NCI-H2029 treated with DMSO at 0.1 percent for 48 hours (cell line): ENCODE measurements around the gene PI4KA.
A peak's percentile ranks its signal among the peaks of the same experiment; 100 is the strongest.
"Not testable (repeated sequence)": the region's sequence is repeated elsewhere in the genome, so short reads cannot be mapped to it uniquely, and the experiment has no call there.

Experiments
- DNase-seq: peaks from one replicate; lab custom pipeline; 2025; lab: John Stamatoyannopoulos, UW

The PI4KA gene

DNA sequence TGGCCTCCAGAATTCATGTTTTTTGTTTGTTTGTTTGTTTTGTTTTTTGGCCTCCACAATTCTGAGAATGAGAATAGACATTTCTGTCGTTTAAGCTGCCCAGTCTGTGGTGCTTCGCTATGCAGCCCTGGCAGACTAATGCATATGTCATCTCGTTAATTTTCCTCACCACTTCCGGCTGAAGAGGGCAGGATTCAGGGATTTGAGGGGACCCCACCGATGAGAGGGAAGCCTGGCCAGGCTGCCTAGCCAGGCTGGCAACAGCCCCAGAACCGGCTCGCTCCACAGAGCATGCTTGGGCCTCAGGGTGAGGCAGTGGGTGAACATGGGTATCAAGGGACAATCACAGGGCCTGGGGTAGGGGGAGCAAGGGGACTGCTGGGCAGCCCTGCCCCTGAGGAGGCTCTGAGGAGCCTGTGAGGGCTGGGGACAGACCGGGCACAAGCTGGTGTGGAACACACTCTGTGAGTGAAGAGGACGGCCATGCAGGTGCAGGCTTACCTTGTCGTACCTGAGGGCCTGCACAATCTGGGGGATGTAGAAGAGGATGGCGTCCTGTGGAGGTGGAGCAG is 132.5 kb downstream of the PI4KA start:
- no peak for DNase-seq

DNA sequence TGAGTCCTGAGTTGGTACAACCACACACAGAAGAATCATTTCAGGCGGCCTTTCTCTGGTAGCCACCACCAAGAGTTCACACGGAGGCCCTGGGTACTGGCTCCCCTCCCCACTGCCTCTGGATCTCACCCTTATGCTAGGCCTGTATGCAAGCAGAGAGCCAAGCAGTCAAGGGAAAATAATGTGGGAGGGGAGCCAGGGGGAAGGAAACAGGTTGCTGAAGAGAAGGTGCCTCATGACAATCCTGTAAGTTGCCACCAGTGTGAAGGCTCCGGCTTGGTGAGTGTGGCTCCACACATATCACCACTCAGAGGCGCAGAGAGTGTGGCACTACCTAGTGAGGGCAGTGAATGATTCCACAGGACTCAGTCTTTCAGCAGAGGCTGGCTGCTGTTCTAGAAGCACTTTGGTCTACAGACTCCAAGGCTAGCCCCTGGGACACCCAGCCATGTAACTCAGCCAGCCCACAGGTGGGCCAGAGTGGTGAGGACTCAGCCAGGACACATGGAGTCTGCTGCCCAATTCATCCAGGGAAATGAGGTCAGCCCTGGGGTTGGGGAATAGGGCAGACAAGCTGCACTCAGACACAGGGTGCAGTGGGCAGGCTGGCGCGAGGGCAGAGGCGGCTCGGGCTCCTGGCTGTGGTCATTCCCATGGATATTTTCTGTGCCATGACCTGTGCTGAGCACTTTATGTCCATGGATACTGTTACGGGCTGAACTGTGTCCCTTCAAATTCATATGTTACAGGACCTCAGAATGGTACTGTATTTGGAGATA is 133.7 kb downstream of the PI4KA start:
- DNase-seq: no peak

DNA sequence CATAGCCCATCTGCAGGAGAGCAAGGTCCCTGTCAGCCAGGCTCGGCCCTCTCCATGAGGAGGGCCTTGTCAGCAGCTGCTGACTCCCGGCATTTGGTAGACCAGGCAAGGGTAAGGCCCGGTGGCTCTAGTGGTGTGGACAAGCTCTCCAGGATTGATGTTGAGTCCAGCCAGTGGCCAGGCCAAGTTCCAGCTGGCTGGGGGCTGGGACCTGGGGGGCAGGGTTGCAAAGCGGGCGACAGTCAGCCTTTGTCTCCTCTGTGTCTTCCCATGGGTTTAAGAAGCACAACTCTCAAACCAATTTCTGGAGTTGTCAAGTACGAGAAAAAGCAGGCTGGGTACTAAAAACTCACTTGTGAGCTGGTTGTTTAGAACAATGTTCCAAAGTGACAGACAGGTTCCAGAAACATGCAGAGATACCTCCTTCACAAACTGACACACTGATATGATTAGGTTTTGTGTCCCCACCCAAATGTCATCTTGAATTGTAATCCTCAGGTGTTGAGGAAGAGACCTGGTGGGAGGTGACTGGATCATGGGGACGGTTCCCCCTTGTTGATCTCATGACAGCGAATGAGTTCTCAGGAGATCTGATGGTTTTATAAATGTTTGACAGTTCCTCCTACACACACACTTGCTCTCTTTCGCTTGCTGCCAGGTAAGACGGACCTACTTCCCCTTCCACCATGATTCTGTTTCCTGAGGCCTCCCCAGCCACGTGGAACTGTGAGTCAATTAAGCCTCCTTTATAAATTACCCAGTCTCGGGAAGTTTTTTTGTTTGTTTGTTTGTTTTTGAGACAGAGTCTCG is 137.0 kb downstream of the PI4KA start:
- DNase-seq: no peak

- DNase-seq: no peak
Observed at GRCh38 chr22:20720692-20721408, 137.8 kb downstream of the PI4KA start.

GRCh38 chr22:20718727-20719126 is 139.9 kb downstream of the PI4KA start:
- not testable (repeated sequence) for DNase-seq

DNA sequence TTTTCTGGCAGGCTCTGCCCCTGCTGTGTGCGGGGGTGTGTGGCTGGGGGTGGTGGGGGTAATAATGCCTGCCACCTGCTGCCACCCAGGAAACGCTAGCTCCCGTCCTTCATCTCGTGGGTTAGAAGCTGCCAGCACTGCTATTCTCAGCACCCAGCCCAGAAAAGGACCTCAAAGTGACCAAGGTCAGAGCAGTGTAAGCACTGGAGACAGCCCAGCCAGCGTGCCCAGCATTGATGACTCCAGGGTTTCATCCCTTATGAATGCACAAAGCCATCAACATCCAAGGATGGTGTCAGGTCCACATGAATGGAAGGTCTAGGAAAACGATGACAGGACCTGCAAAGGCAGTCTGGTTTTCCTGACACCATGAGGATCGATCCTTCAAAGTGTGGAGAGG is 140.6 kb downstream of the PI4KA start:
- not testable (repeated sequence) for DNase-seq

DNA sequence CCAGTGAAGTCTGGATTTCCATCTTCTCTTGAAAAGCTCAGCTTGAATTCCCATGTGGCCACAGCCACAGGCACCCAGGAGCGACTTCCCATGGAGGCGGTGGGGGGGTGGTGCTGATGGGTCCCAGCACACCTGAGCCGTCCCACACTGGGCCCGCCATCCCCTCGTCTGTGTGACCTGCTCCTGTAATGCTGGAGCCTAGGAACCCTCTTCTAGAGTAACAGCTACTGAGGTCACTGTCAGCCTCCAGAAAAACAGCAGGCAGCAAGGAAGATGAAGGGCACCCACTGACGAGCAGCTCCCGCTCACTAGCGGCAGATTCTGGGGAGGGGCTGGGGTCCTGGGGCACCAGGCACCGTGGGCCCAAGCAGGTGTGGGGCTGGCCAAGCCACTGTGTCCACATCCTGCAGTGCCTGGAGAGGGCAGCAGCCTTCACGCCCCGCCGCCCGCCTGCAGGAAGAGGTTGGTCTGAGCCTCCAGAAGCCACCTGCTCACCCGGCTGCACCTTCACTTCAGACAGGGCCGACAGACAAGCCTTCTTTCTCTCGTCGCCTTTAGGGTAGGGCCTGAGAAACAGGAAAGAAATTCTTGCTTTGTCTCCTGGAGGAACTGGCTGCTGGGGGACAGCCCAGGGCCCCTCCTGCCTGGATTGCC is 141.3 kb downstream of the PI4KA start:
- DNase-seq: not testable (repeated sequence)

DNA sequence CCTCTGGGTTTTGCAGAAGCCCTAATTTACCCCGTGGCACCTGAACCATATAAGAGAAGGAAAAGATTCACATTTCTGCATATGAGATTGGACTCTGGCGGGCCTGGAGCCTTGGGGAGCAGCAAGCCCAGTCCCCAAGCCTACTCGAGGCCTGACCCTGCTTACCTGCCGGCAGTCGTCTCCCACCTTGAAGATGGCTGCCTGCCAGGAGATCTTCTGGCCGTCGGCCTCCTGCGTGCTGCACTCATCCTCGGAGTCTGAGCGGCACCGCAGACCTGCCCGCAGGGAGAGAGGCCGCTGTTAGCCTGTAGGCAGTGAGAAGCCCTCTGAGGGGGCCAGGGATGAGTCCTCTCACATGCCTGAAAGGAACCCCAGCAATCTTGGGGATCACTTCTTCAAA is 145.5 kb downstream of the PI4KA start:
- DNase-seq: not testable (repeated sequence)

- not testable (repeated sequence) for DNase-seq
Observed at GRCh38 chr22:20709966-20710365, 148.6 kb downstream of the PI4KA start.

GRCh38 chr22:20707549-20708118 is 151.0 kb downstream of the PI4KA start:
- DNase-seq: not testable (repeated sequence)

DNA sequence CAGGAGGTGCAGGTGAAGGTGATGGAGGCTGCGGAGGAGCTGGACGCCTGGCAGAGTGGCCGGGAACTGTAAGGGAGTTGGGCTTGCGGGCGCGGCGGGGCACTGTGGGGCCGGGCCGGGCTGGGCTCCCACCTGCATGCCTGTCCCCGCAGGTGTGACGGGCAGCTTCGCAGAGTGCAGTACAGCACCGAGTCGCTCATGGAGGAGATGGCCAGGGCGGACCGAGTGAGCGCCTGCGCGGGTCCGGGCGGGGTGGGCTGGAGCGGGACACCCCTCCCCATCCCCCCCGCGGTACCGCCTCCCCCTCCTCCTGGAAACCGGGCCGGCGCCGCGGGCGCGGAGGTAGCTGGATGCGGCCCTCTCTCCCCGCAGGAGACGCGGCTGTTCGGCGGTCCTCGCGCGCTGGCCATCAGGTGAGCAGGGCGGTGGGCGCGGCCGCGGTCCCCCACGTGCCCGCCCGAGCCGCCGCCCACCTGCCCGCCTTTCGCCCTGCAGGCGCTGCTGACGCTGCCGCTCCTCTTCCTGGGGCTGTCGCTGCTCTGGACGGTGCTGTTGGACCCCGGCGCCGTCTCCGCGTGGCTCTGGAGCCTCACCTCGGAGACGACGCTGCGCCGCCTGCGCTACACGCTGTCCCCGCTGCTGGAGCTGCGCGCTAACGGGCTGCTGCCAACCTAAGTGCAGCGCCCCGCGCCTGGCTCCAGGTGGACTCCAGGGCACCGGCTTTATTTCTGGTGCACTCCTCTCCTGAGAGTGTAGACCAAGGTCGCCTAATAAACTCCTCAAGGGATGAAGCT is 154.6 kb downstream of the PI4KA start:
- not testable (repeated sequence) for DNase-seq

DNA sequence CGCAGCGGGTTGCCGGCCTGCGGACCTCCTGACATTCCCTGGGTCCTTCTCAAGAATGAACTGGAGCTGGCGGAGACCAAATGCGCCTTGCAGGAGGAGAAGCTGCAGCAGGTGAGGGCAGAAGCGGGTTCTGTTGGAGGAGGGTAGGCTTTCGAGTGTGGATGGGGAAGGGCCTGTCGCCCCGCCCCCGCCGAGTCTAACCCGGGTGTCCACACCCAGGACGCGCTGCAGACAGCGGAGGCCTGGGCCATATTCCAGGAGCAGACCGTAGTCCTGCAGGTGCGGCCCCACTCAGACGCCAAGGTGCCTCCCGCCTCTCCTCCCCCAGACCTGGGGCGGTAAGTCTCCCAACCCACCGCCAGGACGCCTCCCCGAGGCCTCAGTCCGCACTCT is 155.2 kb downstream of the PI4KA start:
- not testable (repeated sequence) for DNase-seq

DNA sequence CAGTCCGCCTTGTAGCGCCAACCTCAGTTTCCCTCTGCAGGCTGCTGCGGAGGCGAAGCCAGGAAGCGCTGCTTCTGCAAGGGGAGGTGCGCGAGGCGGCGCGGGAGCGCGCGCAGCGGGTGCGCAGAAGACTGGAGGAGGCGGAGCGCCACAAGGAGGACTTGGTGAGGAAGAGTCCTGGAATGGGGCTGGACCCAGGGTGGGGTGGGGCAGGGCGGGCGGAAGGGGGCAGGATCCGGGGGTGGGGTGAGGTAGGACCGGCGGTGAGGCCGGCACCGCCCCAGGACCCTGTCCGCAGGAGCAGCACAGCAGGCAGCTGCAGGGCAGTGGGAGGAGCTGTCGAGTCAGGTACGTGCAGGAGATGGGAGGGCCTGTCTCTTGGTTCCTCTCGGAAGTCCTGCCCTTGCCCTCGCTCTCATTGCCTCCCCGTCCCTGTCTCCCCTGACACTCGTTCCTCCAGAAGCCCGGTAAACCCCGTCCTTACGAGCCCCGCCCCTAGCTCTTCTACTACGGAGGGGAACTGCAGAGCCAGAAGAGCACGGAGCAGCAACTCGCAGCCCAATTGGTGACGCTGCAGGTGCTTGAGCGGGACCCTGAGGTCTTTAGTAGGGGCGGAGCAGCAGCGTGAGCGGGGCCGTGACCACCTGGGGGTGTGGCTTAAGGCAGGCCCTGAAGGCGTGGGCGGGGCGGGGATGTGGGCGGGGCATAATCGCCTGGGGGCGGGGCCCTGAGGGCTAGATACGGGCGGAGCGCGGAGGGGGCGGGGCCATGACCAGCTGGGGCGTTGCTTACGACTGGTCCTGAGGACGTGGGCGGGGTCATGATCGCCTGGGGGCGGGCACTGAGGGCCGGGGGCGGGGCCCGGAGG is 155.8 kb downstream of the PI4KA start:
- DNase-seq: peak; percentile 65

DNA sequence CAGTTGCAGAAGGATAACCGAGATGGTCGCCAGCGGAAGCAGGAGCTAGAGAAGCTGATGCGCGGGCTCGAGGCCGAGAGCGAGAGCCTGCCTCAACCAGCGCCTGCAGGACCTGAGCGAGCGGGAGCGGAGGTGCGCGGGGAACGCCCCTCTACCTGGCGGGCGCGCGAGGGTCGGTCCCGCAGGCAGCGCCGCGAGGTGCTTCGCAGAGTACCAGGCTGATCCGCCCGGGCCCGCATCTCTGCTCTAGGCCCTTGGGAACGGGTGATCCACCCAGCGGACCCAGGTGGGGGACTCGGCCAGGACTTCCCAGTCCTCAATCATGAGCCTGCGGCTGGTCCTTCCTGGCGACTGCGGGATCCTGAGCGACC is 156.5 kb downstream of the PI4KA start:
- not testable (repeated sequence) for DNase-seq

DNA sequence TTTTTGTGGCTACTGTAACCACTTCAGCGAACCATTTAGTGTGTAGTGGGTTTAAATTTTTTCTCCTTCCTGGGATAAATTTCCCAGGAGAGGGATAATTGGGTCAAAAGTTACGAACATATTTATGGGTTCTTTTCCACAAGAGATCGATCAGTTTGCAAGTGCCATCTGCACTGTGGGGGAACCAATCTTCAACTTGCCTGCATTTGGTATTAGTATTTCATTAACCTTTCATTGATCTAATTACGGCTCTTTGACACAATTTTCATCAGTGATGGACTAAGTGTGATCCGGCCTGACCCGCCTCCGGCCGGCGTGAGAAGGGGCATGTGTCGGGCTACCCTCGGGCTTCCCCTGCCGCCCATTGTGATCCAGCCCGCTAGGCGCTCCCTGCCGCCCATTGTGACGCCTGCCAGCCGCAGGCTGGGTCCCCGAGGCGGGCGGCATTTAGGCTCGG is 156.9 kb downstream of the PI4KA start:
- DNase-seq: not testable (repeated sequence)

- not testable (repeated sequence) for DNase-seq
Observed at GRCh38 chr22:20700347-20700746, 158.3 kb downstream of the PI4KA start.

- DNase-seq: not testable (repeated sequence)
Observed at GRCh38 chr22:20699856-20700255, 158.8 kb downstream of the PI4KA start.

- not testable (repeated sequence) for DNase-seq
Observed at GRCh38 chr22:20697481-20698113, 161.0 kb downstream of the PI4KA start.

GRCh38 chr22:20696056-20696455 is 162.6 kb downstream of the PI4KA start:
- not testable (repeated sequence) for DNase-seq
